ENCODE measurements around the gene APPL1.
A peak's percentile ranks its signal among the peaks of the same experiment; 100 is the strongest.
"Not testable (repeated sequence)": the region's sequence is repeated elsewhere in the genome, so short reads cannot be mapped to it uniquely, and the experiment has no call there.

APPL1 gene

DNA sequence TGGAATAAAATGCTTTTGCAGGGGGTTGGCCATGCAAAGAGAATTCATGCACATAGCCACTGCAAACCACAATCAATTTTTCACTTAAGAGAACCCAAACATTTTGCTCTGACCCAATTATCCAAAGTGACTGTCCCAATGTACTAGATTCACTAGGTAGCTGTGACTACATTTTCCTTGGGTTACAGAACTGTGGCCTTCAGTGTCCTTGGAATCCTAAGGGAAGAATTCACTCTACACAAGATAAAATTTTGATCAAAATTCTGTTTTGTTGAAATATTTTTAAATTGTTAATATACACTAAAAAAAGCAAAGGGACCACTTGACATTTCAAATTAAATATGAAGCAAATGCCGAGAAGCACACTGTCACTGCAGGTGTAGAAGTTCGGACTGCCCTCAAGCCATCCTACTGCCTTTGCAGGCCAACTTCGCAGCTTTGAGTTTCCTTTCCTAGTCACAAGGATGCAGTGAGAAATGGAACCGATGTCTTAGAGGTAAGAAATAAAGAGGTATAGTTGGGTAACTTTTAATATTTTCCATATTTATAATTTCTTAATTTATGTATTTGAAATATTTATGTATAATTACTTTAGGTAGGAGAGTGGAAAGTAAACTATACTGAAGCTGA, 65.5 kb downstream of the APPL1 start:
- in situ Hi-C loops (cut with HindIII; ENCODE audit: low sequenced_read_pairs): no loop called here
- no peak overlapping the region for H3K4me3 ChIP-seq (ENCODE audit: low read depth, low read length)
- DNase-seq (ENCODE audit: low read depth): no peak
- TF ChIP-seq, protein P1, sequence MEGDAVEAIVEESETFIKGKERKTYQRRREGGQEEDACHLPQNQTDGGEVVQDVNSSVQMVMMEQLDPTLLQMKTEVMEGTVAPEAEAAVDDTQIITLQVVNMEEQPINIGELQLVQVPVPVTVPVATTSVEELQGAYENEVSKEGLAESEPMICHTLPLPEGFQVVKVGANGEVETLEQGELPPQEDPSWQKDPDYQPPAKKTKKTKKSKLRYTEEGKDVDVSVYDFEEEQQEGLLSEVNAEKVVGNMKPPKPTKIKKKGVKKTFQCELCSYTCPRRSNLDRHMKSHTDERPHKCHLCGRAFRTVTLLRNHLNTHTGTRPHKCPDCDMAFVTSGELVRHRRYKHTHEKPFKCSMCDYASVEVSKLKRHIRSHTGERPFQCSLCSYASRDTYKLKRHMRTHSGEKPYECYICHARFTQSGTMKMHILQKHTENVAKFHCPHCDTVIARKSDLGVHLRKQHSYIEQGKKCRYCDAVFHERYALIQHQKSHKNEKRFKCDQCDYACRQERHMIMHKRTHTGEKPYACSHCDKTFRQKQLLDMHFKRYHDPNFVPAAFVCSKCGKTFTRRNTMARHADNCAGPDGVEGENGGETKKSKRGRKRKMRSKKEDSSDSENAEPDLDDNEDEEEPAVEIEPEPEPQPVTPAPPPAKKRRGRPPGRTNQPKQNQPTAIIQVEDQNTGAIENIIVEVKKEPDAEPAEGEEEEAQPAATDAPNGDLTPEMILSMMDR (IDR thresholded peaks at IDR 0.05; ENCODE audit: low read depth, low read length, missing control alignments): no peak

DNA sequence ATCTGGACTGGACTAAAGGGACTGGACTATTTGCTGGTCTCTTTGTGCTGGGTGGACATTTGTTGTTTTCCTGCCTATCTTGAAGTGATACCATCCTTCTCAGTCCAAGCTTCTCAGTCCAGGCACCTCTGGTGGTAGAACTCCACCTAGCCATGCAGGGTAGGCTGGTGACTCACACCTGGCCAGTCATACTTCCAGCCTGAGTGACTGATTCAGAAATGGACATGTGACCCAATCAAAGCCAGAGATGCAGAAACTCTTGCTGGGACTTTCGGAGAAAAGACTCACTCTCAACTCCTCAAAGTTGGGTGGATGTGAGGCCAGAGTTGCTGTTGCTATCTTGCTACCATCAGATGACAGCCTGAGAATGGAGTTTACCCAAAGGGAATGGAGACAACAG, 70.5 kb downstream of the APPL1 start:
- DNase-seq (ENCODE audit: low read depth): no peak
- in situ Hi-C loops (cut with HindIII; ENCODE audit: low sequenced_read_pairs): no loop called here

DNA sequence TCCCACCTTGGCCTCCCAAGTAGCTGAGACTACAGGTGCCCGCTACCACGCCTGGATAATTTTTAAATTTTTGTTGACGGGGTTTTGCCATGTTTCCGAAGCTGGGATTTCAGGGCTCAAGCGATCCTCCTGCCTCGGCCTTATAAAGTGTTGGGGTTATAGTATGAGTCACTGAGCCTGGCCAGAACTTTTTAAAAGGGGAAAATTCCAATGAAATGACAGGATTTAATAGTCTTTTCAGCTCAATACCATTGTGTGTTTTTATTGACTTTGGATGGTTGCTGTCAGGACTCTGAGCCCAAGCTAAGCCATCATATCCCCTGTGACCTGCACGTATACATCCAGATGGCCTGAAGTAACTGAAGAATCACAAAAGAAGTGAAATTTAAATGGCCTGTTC, 76.0 kb downstream of the APPL1 start:
- H3K4me3 ChIP-seq (ENCODE audit: low read depth, low read length); in situ Hi-C loops (cut with HindIII; ENCODE audit: low sequenced_read_pairs): not testable (repeated sequence)
- peak; percentile 19 for DNase-seq (ENCODE audit: low read depth)

More for the DNA sequence above, 70.5 kb downstream of the APPL1 start:
- no peak overlapping the region for H3K4me3 ChIP-seq (ENCODE audit: low read depth, low read length)
- TF ChIP-seq, protein P1 (IDR thresholded peaks at IDR 0.05; ENCODE audit: low read depth, low read length, missing control alignments): no peak

DNA sequence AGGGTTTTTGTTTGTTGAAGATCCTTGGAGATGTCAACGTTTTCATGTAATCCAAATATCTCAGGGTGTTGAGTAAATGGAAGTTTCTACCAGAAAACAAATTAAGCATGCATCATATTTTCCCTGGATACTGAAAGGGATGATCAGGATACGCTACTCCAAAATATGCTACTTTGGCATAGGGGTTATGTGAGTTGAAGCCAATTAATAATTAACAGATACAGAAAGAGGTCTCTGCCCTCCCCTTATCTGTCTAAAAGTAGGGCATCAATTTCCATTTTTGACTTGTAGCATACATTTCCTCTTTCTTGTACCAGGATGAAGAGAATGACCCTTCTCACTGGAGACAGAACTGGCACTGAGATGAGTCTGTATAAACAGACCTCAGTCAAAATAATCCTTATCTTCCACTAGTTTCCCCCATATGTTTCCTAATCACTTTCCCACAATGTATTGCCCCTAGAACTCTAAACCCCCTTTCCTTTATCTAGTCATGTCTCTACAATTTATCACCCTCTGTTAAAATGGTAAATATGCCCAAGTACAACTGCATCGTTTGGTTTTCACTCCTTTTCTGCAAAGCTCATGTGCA, 82.3 kb downstream of the APPL1 start:
- TF ChIP-seq, protein P1 (IDR thresholded peaks at IDR 0.05; ENCODE audit: low read depth, low read length, missing control alignments): no peak
- DNase-seq (ENCODE audit: low read depth): no peak

DNA sequence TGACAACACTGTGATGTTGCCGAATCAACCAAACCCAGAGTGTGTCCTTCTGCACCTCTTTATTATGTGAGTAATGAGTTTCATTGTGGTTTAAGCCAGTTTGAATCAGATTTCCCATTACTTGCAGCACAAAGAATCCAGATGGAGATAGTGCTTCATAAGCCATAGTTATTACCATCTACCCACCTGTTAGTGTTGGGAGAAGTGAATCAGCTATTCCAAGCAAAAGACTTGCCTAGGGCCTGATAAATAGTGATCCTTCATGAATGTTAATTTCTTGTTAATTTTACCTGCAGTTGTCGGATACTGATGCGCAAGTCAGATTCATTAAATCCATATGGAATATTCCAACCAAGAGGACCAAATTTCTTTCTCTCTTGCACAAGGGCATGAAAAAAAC, 86.7 kb downstream of the APPL1 start:
- no peak overlapping the region for H3K4me3 ChIP-seq (ENCODE audit: low read depth, low read length)
- DNase-seq (ENCODE audit: low read depth): no peak
- in situ Hi-C loops (cut with HindIII; ENCODE audit: low sequenced_read_pairs): no loop called here
- TF ChIP-seq, protein P1 (IDR thresholded peaks at IDR 0.05; ENCODE audit: low read depth, low read length, missing control alignments): no peak

More for the DNA sequence above, 82.3 kb downstream of the APPL1 start:
- H3K4me3 ChIP-seq (ENCODE audit: low read depth, low read length): no peak overlapping the region
- in situ Hi-C loops (cut with HindIII; ENCODE audit: low sequenced_read_pairs): no loop called here

All from astrocyte of the cerebellum (primary cell).